ENCODE results near the gene TCF21.

The TCF21 gene

GRCh38 chr6:133898263-133898662 is 9.3 kb downstream of the TCF21 start:
- no peak for TF ChIP-seq CTCF (conservative IDR thresholded peaks at IDR 0.05; ENCODE audit: control insufficient read depth, insufficient read depth, low read depth, low read length)
- H3K4me3 ChIP-seq (ENCODE audit: control insufficient read depth, low read depth, low read length), result no peak overlapping the region
- no peak for DNase-seq (ENCODE audit: low read depth)

- TF ChIP-seq CTCF (conservative IDR thresholded peaks at IDR 0.05; ENCODE audit: control insufficient read depth, insufficient read depth, low read depth, low read length), result no peak
- no peak for DNase-seq (ENCODE audit: low read depth)
- H3K4me3 ChIP-seq (ENCODE audit: control insufficient read depth, low read depth, low read length), result no peak overlapping the region
These were observed 10.6 kb downstream of the TCF21 start for GRCh38 chr6:133899556-133899955.

- TF ChIP-seq CTCF (conservative IDR thresholded peaks at IDR 0.05; ENCODE audit: control insufficient read depth, insufficient read depth, low read depth, low read length), result no peak
- no peak overlapping the region for H3K4me3 ChIP-seq (ENCODE audit: control insufficient read depth, low read depth, low read length)
- no peak for DNase-seq (ENCODE audit: low read depth)
These were observed 14.9 kb downstream of the TCF21 start for GRCh38 chr6:133903855-133904254.

- no peak for TF ChIP-seq CTCF (conservative IDR thresholded peaks at IDR 0.05; ENCODE audit: control insufficient read depth, insufficient read depth, low read depth, low read length)
- DNase-seq (ENCODE audit: low read depth), result no peak
- H3K4me3 ChIP-seq (ENCODE audit: control insufficient read depth, low read depth, low read length), result no peak overlapping the region
These were observed 17.1 kb downstream of the TCF21 start for GRCh38 chr6:133906050-133906449.

- no peak overlapping the region for H3K4me3 ChIP-seq (ENCODE audit: control insufficient read depth, low read depth, low read length)
- DNase-seq (ENCODE audit: low read depth), result peak; percentile 91
- peak; percentile 95 for TF ChIP-seq CTCF (conservative IDR thresholded peaks at IDR 0.05; ENCODE audit: control insufficient read depth, insufficient read depth, low read depth, low read length)
These were observed 27.8 kb downstream of the TCF21 start for GRCh38 chr6:133916650-133917151.

- no peak for TF ChIP-seq CTCF (conservative IDR thresholded peaks at IDR 0.05; ENCODE audit: control insufficient read depth, insufficient read depth, low read depth, low read length)
- DNase-seq (ENCODE audit: low read depth), result no peak
- no peak overlapping the region for H3K4me3 ChIP-seq (ENCODE audit: control insufficient read depth, low read depth, low read length)
These were observed 28.9 kb downstream of the TCF21 start for GRCh38 chr6:133917781-133918180.

Data from fibroblast of mammary gland (primary cell).